IMR-90 (cell line): ENCODE results near the gene ASAP2.

Source experiments
- BHLHE40 ChIP-seq: fragments of 150-350 bp; IDR thresholded peaks from 2 replicates; pipeline ENCODE4 v1.6.1; 2016; ENCODE audit warnings: mild to moderate bottlenecking, low read depth, low read length
- CTCF ChIP-seq: conservative IDR thresholded peaks from 2 replicates; pipeline ENCODE4 v1.5.1; 2012; ENCODE audit warnings: mild to moderate bottlenecking, low read depth, low read length, improper control_type of control experiment
- ELK1 ChIP-seq: fragments of 150-350 bp; IDR thresholded peaks from 2 replicates; pipeline ENCODE4 v1.6.1; 2016; ENCODE audit warnings: low read depth, mild to moderate bottlenecking, low read length, moderate library complexity, borderline replicate concordance
- POLR2A ChIP-seq: IDR thresholded peaks from 2 replicates; pipeline ENCODE4 v1.6.1; 2012; ENCODE audit warnings: mild to moderate bottlenecking, low read depth, low read length
- RFX5 ChIP-seq: IDR thresholded peaks from 2 replicates; pipeline ENCODE4 v1.8.0; 2012; ENCODE audit warnings: low read depth, mild to moderate bottlenecking, low read length, moderate library complexity
- SMC3 ChIP-seq: fragments of 150-350 bp; IDR thresholded peaks from 2 replicates; pipeline ENCODE4 v1.6.1; 2016; ENCODE audit warnings: low read depth, mild to moderate bottlenecking, antibody characterized with exemption, low read length, moderate library complexity

GRCh38 chr2:9192712-9193111 is 13.9 kb upstream of the ASAP2 start:
- TF ChIP-seq CTCF (no peak), POLR2A (no peak), ELK1 (no peak), BHLHE40 (no peak), SMC3 (no peak), RFX5 (no peak)
